Adrenal gland (tissue), 5 donors: ENCODE data around the gene OR8K3.

Source experiments
- CTCF ChIP-seq, 6 experiments: fragments of 450-650 bp in 4 of 6; fragments of 200-600 bp in 2 of 6; sonication (generic) in 1 of 6; IDR thresholded peaks; 1 replicate in 5 of 6; 2 replicates in 1 of 6; pipeline versions ENCODE4 v1.5.1 to v1.8.0; 2016 to 2021; ENCODE audit warnings: antibody characterized with exemption in 6 of 6, mild to moderate bottlenecking in 2 of 6, moderate library complexity in 1 of 6
- POLR2A ChIP-seq, 2 donors: fragments of 450-650 bp; IDR thresholded peaks; one replicate each; pipeline ENCODE4 v1.6.1; 2017; ENCODE audit warnings: antibody characterized with exemption in 2 of 2, mild to moderate bottlenecking in 2 of 2, moderate library complexity in 1 of 2
- donor health status: DM: no; HTN: no; CAD: no.

- TF ChIP-seq POLR2A (IDR thresholded peaks at IDR 0.05) (no peak), CTCF (IDR thresholded peaks at IDR 0.05) (no peak)
Measured at GRCh38 chr11:56353991-56354390, 39.0 kb downstream of the OR8K3 start, which contains the start of gene OR8J1.
